ENCODE measurements around the gene CD320. TPM values are rescaled to one million over a fixed set of nuclear protein-coding genes. Genes with fewer than 3 reads are reported as not detected.

Gene CD320
- total and polyA plus RNA-seq, 2 of the 8 experiments (the other 6 are each of a cell fraction or from before 2014, with no cell fraction given), result 80.4 to 157 TPM

DNA sequence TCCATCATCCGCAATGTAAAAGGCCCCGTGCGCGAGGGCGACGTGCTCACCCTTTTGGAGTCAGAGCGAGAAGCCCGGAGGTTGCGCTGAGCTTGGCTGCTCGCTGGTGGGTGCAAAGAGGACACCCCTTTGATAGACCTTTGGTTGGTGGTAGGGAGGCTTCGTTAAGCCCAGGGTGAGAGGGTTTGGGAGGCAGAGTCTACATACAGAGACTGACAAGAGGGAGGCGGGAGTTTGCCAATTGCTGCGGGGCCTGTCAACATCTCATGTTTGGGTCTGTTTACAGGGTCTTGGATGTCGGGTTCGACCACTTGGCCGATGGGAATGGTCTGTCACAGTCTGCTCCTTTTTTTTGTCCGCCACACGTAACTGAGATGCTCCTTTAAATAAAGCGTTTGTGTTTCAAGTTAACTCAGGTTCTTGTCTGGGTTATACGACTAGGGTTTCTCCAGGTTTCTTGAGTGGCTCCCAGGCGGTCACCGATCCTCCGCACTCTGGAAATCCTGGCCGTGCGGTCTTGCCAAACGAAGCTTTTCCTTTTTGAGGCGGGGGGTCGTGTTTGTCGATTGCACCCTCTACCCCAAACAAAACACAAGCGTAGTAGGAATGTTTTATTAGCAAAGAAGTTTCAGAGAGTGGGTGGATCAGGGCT, 14.0 kb upstream of the CD320 start (continued):
- TF ChIP-seq NANOG (IDR thresholded peaks at IDR 0.05; ENCODE audit: insufficient read depth, low read depth, low read length, poor library complexity, severe bottlenecking) (no peak), USF2 (IDR thresholded peaks at IDR 0.05; ENCODE audit: low read length) (no peak), SP2 (IDR thresholded peaks at IDR 0.05; ENCODE audit: low read length) (no peak), RFX5 (IDR thresholded peaks at IDR 0.05; ENCODE audit: borderline replicate concordance, low read depth, low read length) (no peak), CTBP2 (IDR thresholded peaks at IDR 0.05; ENCODE audit: borderline replicate concordance, insufficient read depth, insufficient read length, low read length) (no peak)
- TF ChIP-seq, protein P1, sequence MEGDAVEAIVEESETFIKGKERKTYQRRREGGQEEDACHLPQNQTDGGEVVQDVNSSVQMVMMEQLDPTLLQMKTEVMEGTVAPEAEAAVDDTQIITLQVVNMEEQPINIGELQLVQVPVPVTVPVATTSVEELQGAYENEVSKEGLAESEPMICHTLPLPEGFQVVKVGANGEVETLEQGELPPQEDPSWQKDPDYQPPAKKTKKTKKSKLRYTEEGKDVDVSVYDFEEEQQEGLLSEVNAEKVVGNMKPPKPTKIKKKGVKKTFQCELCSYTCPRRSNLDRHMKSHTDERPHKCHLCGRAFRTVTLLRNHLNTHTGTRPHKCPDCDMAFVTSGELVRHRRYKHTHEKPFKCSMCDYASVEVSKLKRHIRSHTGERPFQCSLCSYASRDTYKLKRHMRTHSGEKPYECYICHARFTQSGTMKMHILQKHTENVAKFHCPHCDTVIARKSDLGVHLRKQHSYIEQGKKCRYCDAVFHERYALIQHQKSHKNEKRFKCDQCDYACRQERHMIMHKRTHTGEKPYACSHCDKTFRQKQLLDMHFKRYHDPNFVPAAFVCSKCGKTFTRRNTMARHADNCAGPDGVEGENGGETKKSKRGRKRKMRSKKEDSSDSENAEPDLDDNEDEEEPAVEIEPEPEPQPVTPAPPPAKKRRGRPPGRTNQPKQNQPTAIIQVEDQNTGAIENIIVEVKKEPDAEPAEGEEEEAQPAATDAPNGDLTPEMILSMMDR (IDR thresholded peaks at IDR 0.05; ENCODE audit: control extremely low read depth in 1 of 3, insufficient read depth in 1 of 3, low read depth in 1 of 3, low read length in 3 of 3), result no peak

Data from H1 (cell line).